IMR-90 (cell line): ENCODE results near the gene ILDR2. TPM values are rescaled to one million over a fixed set of nuclear protein-coding genes. Genes with fewer than 3 reads are reported as not detected.

ENCODE experiments used
- ATAC-seq: fragments of 200-7000 bp; cut with Tn5 transposase; 2 replicates; pipeline ENCODE4 v1.9.1; 2020; ENCODE audit warnings: low read depth, mild to moderate bottlenecking, moderate library complexity
- BruUV-seq: library from RNA; stranded (reverse); fragments of 400-500 nt; replicated peaks from 2 replicates; lab custom pipeline; 2021; lab: Mats Ljungman, UMichigan
- CTCF ChIA-PET: fragments of 300-600 bp; formaldehyde crosslinking; extraction: SDS; loops from one replicate; lab custom pipeline; 2021; ENCODE audit warnings: antibody characterized with exemption; lab: Yijun Ruan, JAX
- POLR2A ChIA-PET: fragments of 300-600 bp; sonication (Branson Sonifier 250); formaldehyde crosslinking; loops from one replicate; lab custom pipeline; 2022; ENCODE audit warnings: antibody characterized with exemption; ENCODE audit not compliant: unreplicated experiment; lab: Charles Lee
- DNase-seq: peaks from one replicate; pipeline ENCODE4 v3.0.0; 2013
- H2AFZ ChIP-seq: replicated peaks from 2 replicates; pipeline ENCODE3; 2013; ENCODE audit warnings: low read length, mild to moderate bottlenecking; ENCODE audit not compliant: poor library complexity
- H2AK5ac ChIP-seq: 2 replicates; pipeline ENCODE4 v1.6.1; 2013; ENCODE audit warnings: low read depth, low read length, inconsistent platforms
- H2AK9ac ChIP-seq: replicated peaks from 2 replicates; pipeline ENCODE3; 2013; ENCODE audit warnings: mild to moderate bottlenecking, low read depth, low read length, moderate library complexity; ENCODE audit not compliant: poor library complexity
- H2BK120ac ChIP-seq: 2 replicates; pipeline ENCODE4 v1.6.1; 2013; ENCODE audit warnings: low read depth, low read length, inconsistent platforms
- H2BK15ac ChIP-seq: 3 replicates; pipeline ENCODE4 v1.6.1; 2013; ENCODE audit warnings: low read depth, low read length, inconsistent platforms
- H2BK20ac ChIP-seq: 2 replicates; pipeline ENCODE4 v1.6.1; 2013; ENCODE audit warnings: low read depth, mild to moderate bottlenecking, inconsistent platforms, low read length, moderate library complexity
- H2BK5ac ChIP-seq: 2 replicates; pipeline ENCODE4 v1.6.1; 2013; ENCODE audit warnings: mild to moderate bottlenecking, low read depth, low read length, inconsistent platforms; ENCODE audit not compliant: poor library complexity, severe bottlenecking
- H3K14ac ChIP-seq: replicated peaks from 2 replicates; pipeline ENCODE4 v1.6.1; 2013; ENCODE audit warnings: low read depth, low read length, inconsistent platforms
- H3K18ac ChIP-seq: 2 replicates; pipeline ENCODE4 v1.6.1; 2013; ENCODE audit warnings: low read depth, low read length, control low read depth
- H3K23ac ChIP-seq: 2 replicates; pipeline ENCODE4 v1.6.1; 2013; ENCODE audit warnings: low read depth, low read length, inconsistent platforms
- H3K27ac ChIP-seq: 2 replicates; pipeline ENCODE4 v1.5.1; 2013; ENCODE audit warnings: mild to moderate bottlenecking, control low read depth, low read length; ENCODE audit not compliant: insufficient read depth
- H3K27me3 ChIP-seq: 2 replicates; pipeline ENCODE4 v1.6.1; 2013; ENCODE audit warnings: low read length; ENCODE audit not compliant: control insufficient read depth, insufficient read depth
- H3K36me3 ChIP-seq: 2 replicates; pipeline ENCODE4 v1.6.1; 2013; ENCODE audit warnings: low read length, mixed read lengths; ENCODE audit not compliant: control insufficient read depth, insufficient read depth
- H3K4ac ChIP-seq: 2 replicates; pipeline ENCODE4 v1.6.1; 2013; ENCODE audit warnings: low read depth, low read length, inconsistent platforms
- H3K4me1 ChIP-seq: 2 replicates; pipeline ENCODE4 v1.6.1; 2013; ENCODE audit warnings: low read length, mixed read lengths; ENCODE audit not compliant: control insufficient read depth, insufficient read depth
- H3K4me2 ChIP-seq: 2 replicates; pipeline ENCODE4 v1.6.1; 2013; ENCODE audit warnings: low read depth, mild to moderate bottlenecking, control low read depth, low read length, moderate library complexity
- H3K4me3 ChIP-seq: 2 replicates; pipeline ENCODE4 v1.5.1; 2013; ENCODE audit warnings: low read depth, mild to moderate bottlenecking, control low read depth, low read length, moderate library complexity; ENCODE audit not compliant: insufficient read depth
- H3K56ac ChIP-seq: 2 replicates; pipeline ENCODE4 v1.6.1; 2013; ENCODE audit warnings: low read length, inconsistent platforms; ENCODE audit not compliant: insufficient read depth; ENCODE audit errors: extremely low read depth
- H3K79me1 ChIP-seq, 2 experiments: 2 replicates each; pipeline ENCODE4 v1.6.1; 2013; ENCODE audit warnings: low read length in 2 of 2, inconsistent platforms in 1 of 2, low read depth in 1 of 2
- H3K9ac ChIP-seq: 2 replicates; pipeline ENCODE4 v1.6.1; 2013; ENCODE audit warnings: low read depth, low read length, control low read depth
- H3K9me1 ChIP-seq: 2 replicates; pipeline ENCODE4 v1.6.1; 2013; ENCODE audit warnings: low read length, inconsistent platforms; ENCODE audit not compliant: insufficient read depth
- H3K9me3 ChIP-seq: 2 replicates; pipeline ENCODE4 v1.6.1; 2013; ENCODE audit warnings: low read length; ENCODE audit not compliant: control insufficient read depth, insufficient read depth
- H4K20me1 ChIP-seq: 2 replicates; pipeline ENCODE4 v1.6.1; 2013; ENCODE audit warnings: low read length, inconsistent platforms; ENCODE audit not compliant: insufficient read depth
- H4K5ac ChIP-seq: 2 replicates; pipeline ENCODE4 v1.6.1; 2013; ENCODE audit warnings: mild to moderate bottlenecking, low read depth, low read length, control low read depth
- H4K8ac ChIP-seq, 2 experiments: 2 replicates each; pipeline ENCODE4 v1.6.1; 2013; ENCODE audit warnings: low read depth in 2 of 2, low read length in 2 of 2, control low read depth in 1 of 2, inconsistent platforms in 1 of 2
- H4K91ac ChIP-seq: 2 replicates; pipeline ENCODE4 v1.6.1; 2013; ENCODE audit warnings: low read depth, low read length, inconsistent platforms; ENCODE audit not compliant: insufficient read depth
- NFE2L2 ChIP-seq: fragments of 150-350 bp; IDR thresholded peaks from 2 replicates; pipeline ENCODE4 v1.6.1; 2016; ENCODE audit warnings: low read depth, mild to moderate bottlenecking, low read length
- WGBS, 2 experiments: methylation state at CpG; one replicate each; pipeline versions ENCODE4 v1.1.5 to v1.1.7; 2013; ENCODE audit warnings: missing lambda C conversion rate in 2 of 2; ENCODE audit not compliant: insufficient read length in 1 of 2; ENCODE audit errors: extremely low coverage in 2 of 2; 5-methylcytosine and 5-hydroxymethylcytosine counted together
- dilution Hi-C: fragments of 300-500 bp; cut with HindIII; formaldehyde crosslinking; loops from one replicate; pipeline ENCODE4 v1.14.3; 2018; ENCODE audit warnings: low sequenced_read_pairs; ENCODE audit not compliant: unreplicated experiment
- in situ Hi-C: fragments of 300-500 bp; cut with MboI; formaldehyde crosslinking; loops from 3 replicates; pipeline ENCODE4 v1.14.3; 2019; ENCODE audit warnings: low sequenced_read_pairs, inconsistent platforms, mixed read lengths
- intact Hi-C: fragments of 100-400 bp; cut with micrococcal nuclease; formaldehyde crosslinking; loops from 2 replicates; pipeline ENCODE4 v1.10.0; 2022
- polyA plus RNA-seq, 3 experiments: library from polyadenylated mRNA; depleted of rRNA; stranded (reverse); fragments of >200 nt; gene quantifications; 2 replicates each; pipeline ENCODE4 v1.2.3, GENCODE V29; 2012; ENCODE audit warnings: low replicate concordance in 1 of 3
- total RNA-seq: library from RNA; depleted of rRNA; stranded (reverse); fragments of >200 nt; gene quantifications from 2 replicates; pipeline ENCODE4 v1.2.3, GENCODE V29; 2012

Gene ILDR2
- total and polyA plus RNA-seq, 2 of the 4 experiments (the other 2 are of a cell fraction): under 0.01 TPM; not detected in 1

- CTCF ChIA-PET: interaction anchor here (0.6 kb wide), 1 partner anchor 1609 kb away, joined by 4 read pairs; no protein-coding TSS in a partner anchor
- Histone ChIP-seq H3K9ac (no peak overlapping the region), H3K27ac (no peak overlapping the region), H3K36me3 (no peaks in the 10 kb centered on the region), H3K14ac (no peak overlapping the region), H3K9me1 (no peaks in the 10 kb centered on the region), H3K23ac (no peak overlapping the region), H3K27me3 (peaks cover 12% of the 10 kb centered on the region), H2AFZ (no peak overlapping the region), H3K79me1 (no peaks in the 10 kb centered on the region), H3K18ac (no peak overlapping the region), H3K4me2 (no peak overlapping the region), H4K91ac (no peak overlapping the region), H4K8ac (no peak overlapping the region), H4K20me1 (no peaks in the 10 kb centered on the region), H3K4me3 (no peak overlapping the region), H3K4ac (no peak overlapping the region), H3K9me3 (no peaks in the 10 kb centered on the region), H2BK120ac (no peak overlapping the region), H2BK20ac (no peak overlapping the region), H2BK15ac (no peak overlapping the region), H2BK5ac (no peak overlapping the region), H3K4me1 (no peaks in the 10 kb centered on the region), H3K56ac (no peak overlapping the region), H4K5ac (no peak overlapping the region), H2AK9ac (no peak overlapping the region), H2AK5ac (no peak overlapping the region)
- DNase-seq (no peak), ATAC-seq (no peak)
- POLR2A ChIA-PET: no interaction called here
- dilution Hi-C loops: no loop called here
- intact Hi-C loops: no loop called here
- WGBS, 2 experiments: 80% methylated on average over 1 of the region's 4 CpGs; no CpG with 5 or more reads in 1 of the 2 experiments
- TF ChIP-seq NFE2L2: no peak
- BruUV-seq: no TSS peak
- in situ Hi-C loops: no loop called here
Measured at GRCh38 chr1:166937329-166937728, 38.0 kb downstream of the ILDR2 start.
